ENCODE results near the gene SRGAP3.

SRGAP3 gene

DNA sequence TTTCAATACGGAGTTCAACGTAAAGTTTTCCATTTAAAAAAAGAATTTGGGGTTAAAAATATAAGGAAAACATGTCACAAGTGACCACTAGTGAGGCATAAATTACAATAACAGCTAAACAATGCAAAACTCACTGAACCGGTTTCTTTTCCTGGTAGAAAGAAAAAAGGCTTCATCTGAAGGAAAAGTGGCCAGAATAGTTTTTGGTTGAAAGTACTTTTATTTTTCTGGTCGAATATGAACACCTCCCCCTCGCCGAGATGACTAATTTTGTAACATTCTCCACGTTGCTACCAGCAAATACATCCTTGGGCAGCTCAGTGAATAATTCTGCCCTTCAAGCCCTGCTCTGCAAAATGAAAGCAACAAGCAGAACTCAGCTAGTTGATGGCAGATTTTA lies 3.9 kb upstream of the SRGAP3 start:
- DNase-seq (ENCODE audit: low read depth): no peak

DNA sequence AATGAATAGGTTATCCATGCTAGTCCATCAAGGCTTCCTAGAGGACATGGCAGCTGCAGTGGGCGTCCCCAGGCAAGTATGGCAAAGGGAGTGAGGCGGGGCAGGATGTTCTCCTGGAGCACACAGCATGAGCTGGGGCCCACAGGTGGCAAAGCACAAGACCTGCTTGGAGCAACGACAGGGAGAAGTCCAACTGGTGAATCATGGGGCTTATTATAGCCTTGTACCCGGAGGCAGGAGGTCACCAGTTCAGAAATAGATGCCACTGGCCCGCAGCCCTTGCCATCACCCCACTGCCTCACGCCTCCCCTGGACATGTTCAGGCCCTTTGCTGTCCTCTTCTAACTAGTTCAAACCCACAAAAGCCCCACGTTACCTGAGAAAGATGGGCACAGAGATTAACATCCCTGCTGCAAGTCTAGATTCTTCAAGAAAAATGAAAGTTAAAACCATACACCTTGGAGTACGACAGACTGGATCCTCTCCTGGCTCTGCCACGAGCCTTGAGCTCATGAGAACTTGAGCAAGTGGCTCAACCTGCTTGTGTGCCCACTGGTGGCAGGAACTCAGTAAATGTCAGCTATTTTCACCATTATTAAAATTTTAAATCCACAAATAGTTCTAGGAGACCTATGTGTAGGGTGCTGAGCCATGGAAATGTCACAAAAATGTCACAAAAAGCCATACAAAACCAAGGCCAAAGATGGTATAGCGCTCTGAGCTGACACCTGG lies 1.8 kb upstream of the SRGAP3 start:
- no peak for DNase-seq (ENCODE audit: low read depth)

DNA sequence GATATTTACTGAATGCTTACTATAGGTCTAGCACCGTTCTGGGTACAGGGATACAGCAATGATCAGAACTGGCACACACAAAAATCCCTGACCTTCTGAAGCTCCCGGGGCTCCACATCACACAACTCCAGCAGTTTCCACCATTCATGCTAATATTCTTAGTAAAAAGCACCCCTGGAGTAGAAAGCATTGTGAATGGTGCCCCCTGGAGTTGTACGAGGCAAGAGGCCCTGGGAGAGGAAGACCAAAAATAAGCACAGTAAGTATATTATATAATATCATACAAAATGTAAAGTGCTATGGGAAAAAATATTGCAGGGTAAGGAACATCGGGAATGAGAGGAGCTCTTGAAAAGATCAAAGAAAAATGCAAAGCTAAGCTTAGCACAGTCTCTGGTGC lies 790 bp upstream of the SRGAP3 start:
- no peak for DNase-seq (ENCODE audit: low read depth)

DNA sequence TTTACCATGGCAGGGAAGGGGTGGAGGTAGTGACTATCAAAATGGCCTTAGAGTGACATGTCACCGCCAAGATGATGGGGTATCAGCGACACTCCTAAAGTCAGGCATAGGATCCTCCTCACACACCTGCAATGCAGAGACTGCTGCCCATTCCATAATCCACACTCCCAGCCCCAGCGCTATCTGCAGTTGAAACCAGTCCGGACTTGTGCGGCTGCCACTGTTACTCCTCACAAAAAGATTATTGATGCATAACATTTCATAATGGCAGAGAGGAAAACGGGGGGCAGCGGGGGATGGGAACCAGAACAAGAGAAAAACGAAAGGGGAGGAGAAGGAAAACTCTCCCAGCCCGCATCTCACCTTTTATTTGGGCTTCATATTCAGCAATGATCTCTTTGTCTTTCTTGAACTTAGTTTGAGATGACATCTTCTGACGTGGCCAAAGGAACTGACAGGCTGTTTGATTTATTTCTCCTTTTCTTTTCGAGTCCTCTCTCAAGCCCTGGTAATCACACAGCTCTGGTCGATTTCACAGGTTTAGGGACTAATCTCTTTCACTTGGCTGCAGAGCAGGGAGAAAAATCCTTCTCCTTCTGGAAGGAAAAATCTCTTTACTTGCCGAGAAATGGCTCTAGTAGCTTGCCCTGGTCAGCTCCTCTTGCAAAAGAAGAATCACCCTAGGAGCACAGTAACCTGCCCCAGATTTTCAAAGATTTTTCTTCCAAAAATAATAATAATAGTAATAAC lies 749 bp downstream of the SRGAP3 start:
- no peak for DNase-seq (ENCODE audit: low read depth)

DNA sequence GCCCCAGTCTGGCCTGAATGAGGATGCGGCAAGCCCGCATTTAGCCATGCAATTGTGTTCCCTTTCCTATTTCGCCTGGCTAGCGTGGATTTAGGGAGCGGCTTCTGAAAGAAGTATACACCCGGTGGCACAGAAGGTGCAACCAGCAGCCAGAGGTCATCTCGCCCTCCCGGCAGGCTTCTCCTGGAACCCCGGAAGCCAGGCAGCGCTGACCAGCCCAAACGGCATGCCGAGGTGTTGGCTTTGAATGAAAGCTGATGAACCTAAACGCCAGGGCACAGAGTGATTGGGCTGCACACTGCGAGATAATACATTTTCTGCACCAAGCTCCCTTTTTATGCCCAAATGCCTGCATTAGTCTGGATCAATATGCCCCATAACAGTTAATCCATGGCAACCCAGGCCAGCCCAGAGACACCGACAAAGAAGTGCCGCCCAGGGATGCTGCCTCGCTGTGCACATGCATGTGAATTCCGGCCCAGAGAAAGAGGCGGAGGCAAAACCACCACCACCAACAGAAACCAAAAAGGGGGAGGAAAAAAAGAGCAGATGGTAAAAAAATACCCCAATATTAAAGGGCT lies 1.4 kb downstream of the SRGAP3 start:
- no peak for DNase-seq (ENCODE audit: low read depth)

DNA sequence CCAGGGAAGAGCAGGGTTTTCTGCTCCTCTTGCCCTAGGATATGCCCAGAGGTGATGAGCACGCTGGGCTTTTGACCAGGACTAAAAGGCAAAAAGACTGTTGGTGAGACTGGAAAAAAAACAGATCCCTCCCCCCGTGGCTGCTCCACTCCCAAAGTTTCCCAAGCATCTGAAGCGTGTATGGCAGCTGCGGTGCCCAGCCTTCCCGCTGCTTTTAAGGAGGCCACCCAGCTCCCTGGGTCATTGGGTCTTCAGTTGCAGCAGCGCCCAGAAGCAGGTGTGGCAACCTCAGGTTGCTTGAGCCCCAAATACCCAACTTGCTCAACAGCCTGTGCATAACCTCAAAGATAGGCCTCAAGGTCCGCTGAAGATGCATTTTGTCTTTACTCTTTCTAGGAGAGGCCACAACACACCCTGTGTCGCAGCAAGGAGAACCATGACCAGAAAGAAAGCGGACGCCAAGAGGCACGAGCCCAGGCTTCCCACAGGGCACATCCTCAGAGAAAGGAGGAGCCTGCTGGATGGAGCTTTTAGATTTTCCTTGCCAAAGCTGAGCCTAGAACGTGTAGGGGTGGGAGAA lies 2.0 kb downstream of the SRGAP3 start:
- DNase-seq (ENCODE audit: low read depth): no peak

DNA sequence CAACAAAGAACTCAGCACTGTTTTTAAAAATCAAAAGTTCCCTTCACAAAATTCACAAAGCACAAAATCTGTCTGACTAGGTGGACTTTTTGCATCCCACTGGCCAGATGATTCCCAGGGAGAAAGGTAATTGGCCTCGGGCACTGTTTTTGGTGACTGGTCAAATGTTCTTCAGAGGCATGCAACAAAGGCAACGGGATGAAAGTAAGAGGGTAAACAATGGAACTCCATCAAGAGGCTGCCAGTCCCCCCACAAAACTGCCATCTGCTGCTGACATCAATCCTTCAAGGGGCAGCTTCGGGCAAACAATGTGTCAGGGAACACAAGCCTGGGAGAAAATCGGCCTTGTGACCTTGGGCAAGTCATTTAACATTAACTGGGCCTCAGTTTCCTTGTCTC lies 3.3 kb downstream of the SRGAP3 start:
- DNase-seq (ENCODE audit: low read depth): no peak

DNA sequence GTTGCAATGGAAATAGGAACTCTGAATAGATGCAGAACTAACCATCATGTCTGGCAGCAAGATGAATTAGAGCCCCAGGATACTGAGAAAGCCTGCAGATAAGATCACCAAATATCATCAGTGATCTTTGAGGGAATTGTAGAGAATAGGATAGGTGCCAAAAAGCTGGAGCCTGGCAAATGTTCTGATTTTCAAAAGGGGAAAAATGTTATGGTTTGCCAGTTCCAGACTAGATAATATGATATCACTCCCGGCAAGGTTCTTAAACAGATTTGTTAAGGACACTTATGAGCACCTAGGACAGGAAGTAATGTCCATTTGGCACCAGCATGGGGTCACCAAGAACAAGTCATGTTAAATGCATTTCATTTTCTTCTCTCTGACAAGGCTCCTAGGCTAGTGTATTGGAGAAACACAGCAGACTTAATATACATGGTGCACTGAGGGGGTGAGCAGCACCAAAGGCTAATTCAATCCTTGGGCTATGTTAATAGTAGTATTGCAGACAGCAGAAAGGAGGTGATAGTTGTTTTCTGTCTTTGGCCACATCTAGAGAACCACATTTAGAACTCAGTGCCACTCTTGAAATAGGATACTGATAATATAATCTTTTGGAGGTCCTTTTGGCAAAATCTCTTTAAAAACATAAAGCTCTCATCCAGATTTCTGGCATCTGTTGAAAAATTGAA lies 4.8 kb downstream of the SRGAP3 start:
- no peak for DNase-seq (ENCODE audit: low read depth)

DNA sequence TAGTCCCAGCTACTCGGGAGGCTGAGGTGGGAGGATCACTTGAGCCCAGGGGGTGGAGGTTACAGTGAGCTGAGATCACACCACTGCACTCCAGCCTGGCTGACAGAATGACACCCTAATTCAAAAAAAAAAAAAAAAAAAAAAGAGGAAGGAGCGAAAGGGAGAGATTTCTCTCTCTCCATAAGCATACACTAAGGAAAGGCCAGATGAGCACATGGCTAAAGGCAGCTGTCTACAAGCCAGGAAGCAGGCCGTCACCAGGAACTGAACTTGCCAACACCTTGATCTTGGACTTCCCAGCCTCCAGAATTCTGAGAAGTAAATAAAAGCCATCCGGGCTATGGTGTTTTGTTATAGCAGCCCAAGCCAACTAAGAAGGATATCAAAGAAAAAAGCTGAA lies 7.5 kb downstream of the SRGAP3 start:
- no peak for DNase-seq (ENCODE audit: low read depth)

DNA sequence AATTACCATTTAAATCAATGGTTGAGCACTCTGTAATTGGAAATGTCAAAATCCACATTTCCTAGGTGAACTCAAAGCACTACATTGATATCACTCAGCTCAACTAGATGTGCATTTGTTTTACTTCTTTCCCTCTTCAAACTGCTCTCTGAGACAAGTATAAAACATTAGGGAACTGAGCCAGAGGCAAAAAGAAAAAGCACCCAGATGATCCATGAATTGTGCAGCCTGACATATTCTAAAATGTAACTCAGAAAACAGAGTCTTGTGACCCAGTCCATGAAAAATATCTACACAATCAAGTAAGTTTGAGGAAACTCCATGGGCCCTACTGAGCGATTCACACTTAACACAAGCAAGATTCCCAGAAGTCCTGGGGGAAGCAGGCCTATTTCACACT lies 9.8 kb downstream of the SRGAP3 start:
- DNase-seq (ENCODE audit: low read depth): no peak

DNA sequence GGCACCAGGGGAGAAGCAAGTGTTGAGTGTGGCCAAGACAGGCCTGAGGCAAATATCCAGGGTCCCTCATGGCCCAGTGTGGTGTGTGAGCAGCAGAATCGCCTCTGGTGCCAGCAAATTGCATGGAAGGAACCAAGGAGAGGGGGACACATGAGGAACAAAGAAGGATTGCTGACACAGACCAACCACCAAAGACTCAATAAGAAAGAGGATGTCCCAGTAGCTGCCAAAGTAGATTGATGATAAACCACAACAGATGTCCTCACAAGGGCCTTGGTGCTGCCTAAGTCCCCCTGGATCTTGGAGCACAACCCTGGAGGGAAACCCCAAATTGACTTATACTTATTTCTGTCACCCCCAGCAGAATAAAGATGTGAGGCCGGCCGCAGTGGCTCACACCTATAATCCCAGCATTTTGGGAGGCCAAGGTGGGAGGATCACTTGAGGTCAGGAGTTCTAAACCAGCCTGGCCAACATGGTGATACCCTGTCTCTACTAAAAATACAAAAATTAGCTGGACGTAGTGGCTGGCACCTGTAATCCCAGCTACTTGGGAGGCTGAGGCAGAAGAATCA lies 10.6 kb downstream of the SRGAP3 start:
- DNase-seq (ENCODE audit: low read depth): no peak

DNA sequence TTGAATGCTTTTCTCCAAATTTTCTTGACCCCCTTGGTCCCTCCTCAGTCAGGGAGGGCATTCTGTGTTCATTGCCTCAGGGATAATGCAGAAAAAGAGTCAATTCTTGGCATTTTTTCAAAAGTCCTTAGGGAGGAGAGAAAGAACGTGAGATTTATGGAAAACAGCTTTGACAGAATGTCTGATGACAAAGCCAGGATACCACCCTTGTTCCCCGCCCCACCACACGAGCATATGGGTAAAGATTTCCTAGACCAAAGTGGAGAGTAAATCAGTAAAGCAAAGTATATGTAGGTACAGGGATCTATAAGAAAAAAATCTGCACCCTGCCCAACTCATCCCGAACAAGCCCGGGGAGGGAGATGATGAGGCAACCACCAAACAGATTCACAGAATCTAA lies 11.2 kb downstream of the SRGAP3 start:
- DNase-seq (ENCODE audit: low read depth): no peak

DNA sequence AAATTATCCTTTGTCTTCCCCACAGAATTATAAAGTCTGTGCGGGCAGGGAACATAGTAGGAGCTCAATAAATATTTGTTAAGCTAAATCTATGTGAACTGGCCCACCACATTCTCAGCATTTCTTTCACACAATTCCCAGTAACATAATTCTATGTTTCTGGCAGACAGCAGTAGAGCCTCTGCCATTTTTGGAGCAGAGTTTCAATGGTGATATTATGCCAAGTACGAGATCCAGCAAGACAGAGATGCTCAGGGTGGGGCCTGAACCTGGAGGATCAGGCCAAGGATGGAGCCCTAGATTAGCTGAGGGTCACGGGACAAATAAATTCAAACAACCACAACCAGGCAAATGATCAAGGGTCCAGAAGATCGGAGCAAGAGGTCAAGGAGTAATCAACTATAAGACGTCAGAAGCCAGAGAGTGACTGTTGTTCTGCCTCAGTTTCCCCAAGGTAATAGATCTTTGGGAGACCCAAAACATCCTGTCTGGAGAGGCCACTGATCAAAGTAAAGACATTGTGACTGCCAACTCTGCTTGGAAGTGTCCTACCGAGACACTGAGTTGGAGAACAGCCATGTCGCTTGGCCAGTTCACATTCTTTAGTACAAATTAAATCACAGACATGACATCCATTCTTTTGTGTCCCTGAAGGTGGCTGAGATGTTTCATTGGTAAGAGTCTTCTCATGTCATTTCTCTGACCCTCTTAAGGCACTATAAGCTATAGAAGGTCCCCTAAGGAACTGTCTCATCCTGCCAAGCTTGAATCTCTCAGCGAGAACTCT lies 15.4 kb downstream of the SRGAP3 start:
- DNase-seq (ENCODE audit: low read depth): no peak

DNA sequence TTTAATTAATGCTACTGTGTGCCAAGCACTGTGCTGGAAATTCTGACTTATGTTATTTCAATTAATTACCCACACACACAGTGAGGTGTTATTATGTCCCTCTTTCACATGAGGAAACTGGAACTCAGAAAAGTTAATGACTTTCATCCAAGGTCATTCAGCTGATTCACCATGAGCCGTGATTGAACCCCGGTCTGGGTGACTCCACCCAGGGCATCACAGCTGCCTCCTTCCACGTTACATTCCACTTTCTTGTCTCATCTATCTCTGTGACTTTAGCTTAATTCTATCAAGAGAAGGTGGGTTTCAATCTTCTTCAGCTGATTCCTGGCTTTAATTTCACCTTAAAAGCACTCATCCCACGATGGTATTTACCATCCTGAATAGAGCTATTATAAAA lies 16.3 kb downstream of the SRGAP3 start:
- DNase-seq (ENCODE audit: low read depth): no peak

DNA sequence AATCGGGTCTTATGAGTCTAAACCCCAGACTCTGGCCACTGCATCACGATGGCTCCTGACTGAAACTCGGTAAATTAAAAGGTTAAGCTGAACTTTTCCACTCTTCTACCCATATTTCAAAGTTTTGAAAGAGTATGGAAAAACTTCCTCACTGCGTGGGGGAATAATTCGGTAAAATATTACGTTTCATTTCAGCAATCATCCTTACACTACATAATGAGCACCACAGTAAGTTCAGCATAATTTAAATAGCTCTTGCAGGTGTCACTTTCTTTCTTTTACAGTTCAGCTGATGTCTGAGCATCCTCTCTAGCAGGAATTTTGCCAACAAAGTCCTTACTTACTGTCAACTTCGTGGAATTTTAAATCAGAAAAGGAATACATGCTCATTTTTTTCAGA lies 17.5 kb downstream of the SRGAP3 start:
- DNase-seq (ENCODE audit: low read depth): no peak

DNA sequence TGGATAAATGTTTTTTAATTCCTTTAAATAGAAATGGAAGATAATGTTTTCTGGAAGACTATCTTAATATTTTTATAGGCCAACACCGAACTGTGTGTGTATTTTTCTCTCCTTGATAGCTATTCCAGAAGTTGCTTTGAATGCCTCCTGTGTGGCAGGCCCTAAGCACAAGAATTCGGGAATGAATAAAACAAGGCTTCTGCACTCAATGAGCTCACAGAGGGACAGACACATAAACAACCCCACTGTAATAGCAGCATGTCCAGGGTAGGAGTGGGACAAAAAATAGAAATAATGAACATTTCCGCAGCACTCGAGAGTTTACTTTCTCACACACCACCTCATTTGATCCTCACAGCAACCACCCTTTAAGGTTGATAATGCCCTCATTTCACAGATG lies 18.0 kb downstream of the SRGAP3 start:
- DNase-seq (ENCODE audit: low read depth): no peak

DNA sequence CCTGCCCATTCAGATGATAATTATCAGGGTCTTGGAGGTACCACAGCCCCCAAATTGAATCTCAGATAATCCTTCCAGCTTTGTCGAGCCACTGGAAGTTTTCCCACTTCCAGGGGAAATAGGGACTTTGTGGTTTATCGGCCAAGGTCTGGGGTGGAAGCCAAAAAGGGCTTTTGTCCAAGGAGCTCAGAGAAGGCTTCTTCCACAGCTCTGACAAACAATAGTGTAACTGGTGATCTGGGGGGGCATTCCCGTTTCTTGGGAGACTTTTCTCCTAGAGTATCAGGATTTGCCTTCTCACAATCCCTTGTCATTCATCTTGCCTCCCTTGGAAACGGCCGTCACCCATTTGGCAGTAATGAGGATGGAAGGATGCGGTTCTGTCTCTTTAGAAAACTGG lies 18.4 kb downstream of the SRGAP3 start:
- DNase-seq (ENCODE audit: low read depth): no peak

DNA sequence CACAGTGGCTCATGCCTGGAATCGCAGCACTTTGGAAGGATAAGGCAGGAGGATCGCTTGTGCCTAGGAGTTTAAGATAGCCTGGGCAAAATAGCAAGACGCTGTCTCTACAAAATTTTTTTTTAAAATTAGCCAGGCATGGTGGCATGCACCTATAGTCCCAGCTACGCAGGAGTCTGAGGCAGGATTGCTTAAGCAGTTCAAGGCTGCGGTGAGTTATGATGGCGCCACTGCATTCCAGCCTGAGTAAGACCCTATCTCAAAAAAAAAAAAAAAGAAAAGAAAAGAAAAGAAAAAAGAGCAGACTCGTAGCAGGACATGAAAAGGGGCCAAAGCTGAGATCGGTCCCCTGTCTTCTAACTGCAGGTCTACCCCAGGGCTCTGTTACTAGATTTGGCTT lies 18.9 kb downstream of the SRGAP3 start:
- DNase-seq (ENCODE audit: low read depth): no peak

DNA sequence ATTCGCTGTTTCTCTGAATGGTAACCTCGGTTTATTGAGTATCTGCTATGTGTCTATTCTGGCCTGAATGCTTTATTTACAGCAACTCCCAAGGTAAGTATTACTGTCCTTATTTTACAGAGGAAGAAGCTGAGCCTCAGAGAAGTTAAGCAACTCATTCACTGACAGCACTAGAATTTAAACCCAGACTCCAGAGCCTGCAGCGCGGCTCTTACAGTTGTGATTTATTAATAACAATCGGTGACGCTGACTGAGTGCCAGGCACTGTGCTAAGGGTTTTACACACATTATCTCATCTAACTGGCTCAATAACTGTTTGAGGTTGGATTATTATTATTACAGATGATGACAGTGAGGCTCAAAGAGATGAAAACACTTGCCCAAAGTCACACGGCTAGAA lies 19.6 kb downstream of the SRGAP3 start:
- no peak for DNase-seq (ENCODE audit: low read depth)

DNA sequence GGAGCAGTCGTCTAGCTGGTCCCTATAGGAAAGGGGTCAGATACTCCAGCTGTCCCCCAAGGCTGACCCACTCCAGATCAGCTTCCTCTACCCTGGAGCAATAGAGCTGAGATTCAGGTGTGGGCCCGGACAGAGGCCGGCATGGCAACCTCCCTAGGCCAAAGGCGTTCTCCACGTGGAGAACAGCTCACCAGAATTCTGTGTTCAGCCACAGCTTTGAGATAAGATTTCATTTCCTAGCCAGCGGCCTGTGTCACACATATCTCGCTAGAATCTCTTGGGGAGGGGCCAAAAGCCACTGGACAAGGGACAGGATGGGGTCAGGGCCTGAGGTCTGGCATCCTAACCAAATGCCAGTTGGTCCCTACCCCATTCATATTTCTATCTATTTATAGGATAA lies 20.1 kb downstream of the SRGAP3 start:
- no peak for DNase-seq (ENCODE audit: low read depth)

DNA sequence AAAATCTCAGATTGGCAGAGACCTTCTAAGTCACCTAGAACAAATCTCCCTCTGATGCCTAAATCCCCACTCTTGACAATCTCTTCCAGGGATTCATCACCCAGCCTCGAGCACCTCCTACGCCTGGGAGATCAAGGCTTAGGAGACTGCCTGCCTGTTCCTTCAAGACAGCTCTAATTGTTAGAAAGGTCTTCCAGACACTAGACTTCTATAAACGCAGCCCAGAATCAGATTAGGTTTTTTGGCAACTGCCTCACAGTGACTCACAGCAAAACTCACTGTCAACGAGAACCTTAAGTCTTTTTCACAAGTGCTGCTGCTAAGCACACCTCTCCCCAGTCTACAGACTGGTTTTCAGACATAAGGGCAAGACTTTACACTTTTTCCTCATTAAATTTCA lies 23.1 kb downstream of the SRGAP3 start:
- no peak for DNase-seq (ENCODE audit: low read depth)

Measured in non-pigmented ciliary epithelial cell (primary cell).